Heart right ventricle (tissue), 16 donors: ENCODE results near the gene ITM2C. TPM values are rescaled to one million over a fixed set of nuclear protein-coding genes. Genes with fewer than 3 reads are reported as not detected.

ENCODE experiments used
- ATAC-seq, 8 donors: fragments of 200-7000 bp; cut with Tn5 transposase; one replicate each; pipeline ENCODE4 v1.9.1; 2020; ENCODE audit warnings: mild to moderate bottlenecking in 8 of 8, moderate library complexity in 8 of 8, moderate number of reproducible peaks in 1 of 8
- DNase-seq, 2 donors: peaks; one replicate each; pipeline ENCODE4 v3.0.0-alpha.2; 2020
- H3K27ac ChIP-seq, 10 donors: fragments of 200-600 bp; sonication (generic) in 2 of 10; one replicate each; pipeline versions ENCODE4 v1.5.0 to v1.8.0; 2020 to 2022; ENCODE audit warnings: mild to moderate bottlenecking in 3 of 10
- H3K27me3 ChIP-seq, 7 donors: fragments of 200-600 bp; one replicate each; pipeline ENCODE4 v1.8.0; 2021 to 2022; ENCODE audit warnings: mild to moderate bottlenecking in 2 of 7
- H3K36me3 ChIP-seq, 9 donors: fragments of 200-600 bp; sonication (generic) in 1 of 9; one replicate each; pipeline versions ENCODE4 v1.5.0 to v1.8.0; 2020 to 2022; ENCODE audit warnings: mild to moderate bottlenecking in 2 of 9
- H3K4me1 ChIP-seq, 9 donors: fragments of 200-600 bp; sonication (generic) in 1 of 9; one replicate each; pipeline versions ENCODE4 v1.5.0 to v1.8.0; 2020 to 2022; ENCODE audit warnings: mild to moderate bottlenecking in 4 of 9
- H3K4me3 ChIP-seq, 10 donors: fragments of 200-600 bp; sonication (generic) in 2 of 10; one replicate each; pipeline versions ENCODE4 v1.5.0 to v1.8.0; 2020 to 2022; ENCODE audit warnings: mild to moderate bottlenecking in 7 of 10, moderate library complexity in 2 of 10
- H3K9me3 ChIP-seq, 11 donors: fragments of 200-600 bp in 10 of 11; sonication (generic) in 2 of 11; one replicate each; pipeline versions ENCODE4 v1.5.0 to v1.8.0; 2013 to 2022; ENCODE audit warnings: mild to moderate bottlenecking in 2 of 11, control low read depth in 1 of 11, moderate library complexity in 1 of 11
- WGBS, 2 donors: extraction: QIAGEN DNeasy Blood & Tissue Kit; methylation state at CpG; one replicate each; pipeline ENCODE4 v1.1.7; 2013; ENCODE audit warnings: inconsistent platforms in 1 of 2; 5-methylcytosine and 5-hydroxymethylcytosine counted together
- intact Hi-C, 10 donors: fragments of 100-400 bp; cut with DNase I; formaldehyde crosslinking; loops; one replicate each; pipeline versions ENCODE4 v1.11.1 to v1.14.2; 2022
- polyA plus RNA-seq, 2 donors: library from polyadenylated mRNA; stranded (reverse); fragments of 200-250 nt; gene quantifications; one replicate each; pipeline ENCODE4 v1.2.3, GENCODE V29; 2013
- total RNA-seq, 10 donors: library from RNA; stranded (reverse); fragmentation: NEBNext Ultra II Directional in 3 of 10; extraction: Animal tissue kit (Norgen Biotek cat#: 25700) in 3 of 10; gene quantifications; one replicate each; pipeline versions ENCODE4 v1.2.1 to v1.2.4, GENCODE V29; 2021 to 2023
- TF ChIP-seq, protein P1 (sequence below), 9 donors: fragments of 200-600 bp; sonication (generic) in 2 of 9; IDR thresholded peaks; one replicate each; pipeline versions ENCODE4 v1.5.0 to v1.8.0; 2021 to 2022; ENCODE audit warnings: antibody characterized with exemption in 9 of 9, mild to moderate bottlenecking in 5 of 9, moderate library complexity in 1 of 9
- donor health status: Arrhythmogenic right ventricular cardiomyopathy.
- donor health status: ischemic (EF 13 %, LVEDD 7.1; RV severe dilation, severe dysfunction).
- donor health status: healthy with polysubstance abuse.
- donor health status: DM: no; HTN: yes; CAD: no.
- donor health status: DM: no; HTN: no; CAD: no.
- donor health status: ischemic (EF 25% LVEDD 6.9; RV normal size, moderate dysfunction).
- donor health status: ischemic (EF 25% LVEDD 5.7; RV mildly dilated, moderate dysfunction).
- donor health status: healthy.
- donor health status: DM: yes; HTN: yes; CAD: no.
- donor health status: Ischemic cardiomyopathy.
- donor health status: ischemic (EF 35%, LVEDD 5.7; RV mildly dilated, moderate dysfunction).
- donor health status: nonischemic (EF 11% LVEDD 7.7; RV severe dilation, severe dysfunction).
- donor health status: DM: yes; HTN: yes; CAD: no.
- donor health status: PGD.
- donor health status: ischemic (EF 29% LVEDD 5.4; RV normal size, mild dysfunction).
- donor health status: nonischemic (EF 23%, LVEDD 6.1; RV moderate dilation, normal function).

Gene ITM2C
- total and polyA plus RNA-seq, 12 donors = 12.1 to 32.7 (median 22.2) TPM

DNA sequence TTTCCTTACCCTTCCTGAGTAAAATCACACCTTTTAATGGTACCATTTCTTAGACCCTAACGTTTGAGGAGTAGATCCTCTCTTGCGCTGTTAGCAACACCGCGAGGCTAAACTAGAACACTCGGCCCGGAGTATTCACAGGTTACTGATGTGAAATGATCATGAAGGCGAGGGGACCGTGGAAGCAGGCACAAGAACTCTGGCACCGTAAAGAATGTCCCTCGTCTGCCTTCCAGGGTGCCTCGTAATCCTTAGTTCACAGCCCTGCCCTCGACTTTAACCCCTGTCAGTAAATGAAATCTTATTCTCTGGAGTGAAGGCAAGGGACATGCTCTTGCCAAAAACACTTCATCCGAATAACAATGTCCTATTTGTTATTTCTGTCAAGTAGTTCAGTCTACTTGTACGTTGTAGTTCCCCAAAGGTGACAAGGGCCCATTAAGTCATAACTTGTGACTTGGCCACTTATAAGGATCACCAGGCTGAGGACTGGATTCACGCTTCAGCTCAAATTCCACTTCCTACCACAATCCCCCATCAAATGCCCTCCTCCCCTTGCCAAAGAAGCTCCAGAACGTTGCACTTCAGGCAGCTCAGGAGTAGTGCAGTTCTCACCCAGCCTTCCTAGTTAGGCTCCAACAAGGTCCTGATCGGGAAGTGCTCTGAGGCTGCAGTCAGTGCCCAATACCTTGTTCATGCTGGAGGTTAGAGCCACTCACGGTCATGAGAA, 43.3 kb upstream of the ITM2C start:
- no peak overlapping the region for H3K4me3 ChIP-seq
- peaks cover 0 to 9% (median 5%) of the 10 kb centered on the region in 9 donors for H3K4me1 ChIP-seq
- DNase-seq (no peak), ATAC-seq (peak in 3 of 8 donors; percentile 9 to 35 (median 16))
- TF ChIP-seq, protein P1, sequence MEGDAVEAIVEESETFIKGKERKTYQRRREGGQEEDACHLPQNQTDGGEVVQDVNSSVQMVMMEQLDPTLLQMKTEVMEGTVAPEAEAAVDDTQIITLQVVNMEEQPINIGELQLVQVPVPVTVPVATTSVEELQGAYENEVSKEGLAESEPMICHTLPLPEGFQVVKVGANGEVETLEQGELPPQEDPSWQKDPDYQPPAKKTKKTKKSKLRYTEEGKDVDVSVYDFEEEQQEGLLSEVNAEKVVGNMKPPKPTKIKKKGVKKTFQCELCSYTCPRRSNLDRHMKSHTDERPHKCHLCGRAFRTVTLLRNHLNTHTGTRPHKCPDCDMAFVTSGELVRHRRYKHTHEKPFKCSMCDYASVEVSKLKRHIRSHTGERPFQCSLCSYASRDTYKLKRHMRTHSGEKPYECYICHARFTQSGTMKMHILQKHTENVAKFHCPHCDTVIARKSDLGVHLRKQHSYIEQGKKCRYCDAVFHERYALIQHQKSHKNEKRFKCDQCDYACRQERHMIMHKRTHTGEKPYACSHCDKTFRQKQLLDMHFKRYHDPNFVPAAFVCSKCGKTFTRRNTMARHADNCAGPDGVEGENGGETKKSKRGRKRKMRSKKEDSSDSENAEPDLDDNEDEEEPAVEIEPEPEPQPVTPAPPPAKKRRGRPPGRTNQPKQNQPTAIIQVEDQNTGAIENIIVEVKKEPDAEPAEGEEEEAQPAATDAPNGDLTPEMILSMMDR (IDR thresholded peaks at IDR 0.05) = no peak
- 70 to 72% methylated on average over 18 of the region's 18 CpGs for WGBS, 2 donors
- peaks cover 0 to 14% (median 9%) of the 10 kb centered on the region in 7 donors for H3K27me3 ChIP-seq
- no peak overlapping the region for H3K27ac ChIP-seq
- H3K36me3 ChIP-seq = peaks cover 0 to 60% (median 14%) of the 10 kb centered on the region in 9 donors
- intact Hi-C loops = loop anchor here in 5 of 10 donors (5.0 to 10.0 kb wide), 3 partner anchors 166 to 233 kb away; partner anchors contain the start of gene PSMD1 (in 3 of the 5)
- H3K9me3 ChIP-seq = no peaks in the 10 kb centered on the region

DNA sequence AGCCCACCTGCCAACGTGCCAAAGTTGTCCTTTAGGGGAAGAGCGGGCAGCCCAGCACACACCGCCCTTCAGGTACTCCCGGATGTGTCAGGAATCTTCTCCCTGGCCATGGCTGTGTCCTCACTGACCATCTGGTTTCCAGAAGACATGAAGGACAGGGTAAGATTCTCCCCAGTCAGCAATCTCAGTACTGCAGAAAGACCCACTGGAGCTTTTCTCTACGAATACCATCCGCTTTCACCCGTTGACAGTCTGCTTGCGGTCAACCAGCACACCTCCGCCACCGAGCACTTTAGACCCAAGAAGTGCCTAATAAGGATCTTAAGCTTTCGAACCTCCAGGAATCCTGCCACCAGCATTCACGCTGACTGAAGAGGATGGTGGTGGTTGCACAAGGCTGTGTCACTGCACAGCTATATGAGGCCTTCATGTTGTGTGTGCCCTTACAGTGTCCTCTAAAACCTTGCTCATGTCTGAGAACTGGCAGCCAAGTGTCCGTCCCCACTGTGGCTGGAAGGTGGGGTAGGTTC, 42.7 kb upstream of the ITM2C start:
- Histone ChIP-seq H3K27ac (no peak overlapping the region), H3K9me3 (no peaks in the 10 kb centered on the region), H3K36me3 (peaks cover 0 to 54% (median 14%) of the 10 kb centered on the region in 9 donors), H3K27me3 (peaks cover 0 to 20% (median 15%) of the 10 kb centered on the region in 7 donors), H3K4me1 (peaks cover 0 to 9% (median 5%) of the 10 kb centered on the region in 9 donors), H3K4me3 (no peak overlapping the region)
- TF ChIP-seq, protein P1 (IDR thresholded peaks at IDR 0.05) = no peak
- intact Hi-C loops = loop anchor here in 5 of 10 donors (5.0 to 10.0 kb wide), 3 partner anchors 165 to 233 kb away; partner anchors contain the start of gene PSMD1 (in 3 of the 5)
- ATAC-seq (peak in 2 of 8 donors; percentile 10 to 21), DNase-seq (no peak)
- 91 to 94% methylated on average over 13 of the region's 13 CpGs for WGBS, 2 donors

DNA sequence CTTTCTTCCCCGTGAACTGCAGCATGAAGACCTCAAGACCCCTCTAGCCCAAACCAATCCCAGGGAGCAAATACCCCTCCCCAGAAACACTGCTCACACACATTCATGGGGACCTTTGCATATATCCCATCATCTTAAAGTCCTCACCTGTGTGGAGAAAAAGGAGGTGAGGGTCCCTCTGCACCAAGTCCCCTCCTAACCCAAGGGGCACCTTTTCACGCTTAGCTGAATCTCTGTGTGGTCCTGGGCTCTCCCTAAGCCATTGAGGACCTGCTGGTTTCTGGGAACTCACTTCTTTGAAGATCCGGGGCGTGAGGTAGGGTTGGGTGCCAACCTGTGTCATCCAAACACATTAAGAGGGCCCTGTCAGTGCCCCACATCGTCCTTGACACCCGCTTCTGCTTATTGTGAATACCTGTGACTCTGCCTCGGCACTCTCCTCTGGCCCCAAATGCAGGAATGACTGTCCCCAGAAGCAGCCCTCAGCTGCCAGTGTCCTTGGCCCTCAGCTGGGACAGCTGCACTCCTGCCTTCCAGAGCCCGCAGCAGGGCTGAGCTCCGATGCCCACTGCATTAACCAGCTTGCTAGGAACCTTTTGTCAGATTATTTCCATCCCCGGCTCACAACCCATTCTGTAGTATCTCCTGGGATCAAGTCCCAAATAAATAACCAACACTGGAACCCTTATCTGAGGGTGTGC, 41.3 kb upstream of the ITM2C start:
- H3K27ac ChIP-seq = no peak overlapping the region
- H3K36me3 ChIP-seq = peaks cover 0 to 40% (median 11%) of the 10 kb centered on the region in 9 donors
- no peaks in the 10 kb centered on the region for H3K9me3 ChIP-seq
- 74 to 76% methylated on average over 10 of the region's 10 CpGs for WGBS, 2 donors
- peaks cover 0 to 17% (median 8%) of the 10 kb centered on the region in 9 donors for H3K4me1 ChIP-seq
- intact Hi-C loops = loop anchor here in 5 of 10 donors (5.0 to 10.0 kb wide), 3 partner anchors 164 to 231 kb away; partner anchors contain the start of gene PSMD1 (in 3 of the 5)
- H3K4me3 ChIP-seq = no peak overlapping the region
- ATAC-seq = peak in 1 of 8 donors; percentile 9
- DNase-seq = no peak
- TF ChIP-seq, protein P1 (IDR thresholded peaks at IDR 0.05) = no peak
- peaks cover 7 to 34% (median 29%) of the 10 kb centered on the region in 7 donors for H3K27me3 ChIP-seq
